Neural cell (in vitro differentiated cells): Measurements from ENCODE around the gene GYS2.

Experiments
- EZH2 ChIP-seq: fragments of 200-600, 300-800 bp; shearing (Covaris generic), sonication (generic); IDR thresholded peaks from 2 replicates; pipeline ENCODE4 v1.6.1; 2014; ENCODE audit warnings: antibody characterized with exemption, low read length, borderline replicate concordance, mild to moderate bottlenecking; ENCODE audit not compliant: insufficient read depth, poor library complexity, severe bottlenecking
- POLR2AphosphoS5 ChIP-seq: IDR thresholded peaks from 2 replicates; pipeline ENCODE4 v1.6.1; 2012
- RAD21 ChIP-seq: fragments of 450-650 bp; conservative IDR thresholded peaks from 2 replicates; pipeline ENCODE4 v1.6.1; 2014; ENCODE audit warnings: antibody characterized with exemption, mild to moderate bottlenecking, moderate library complexity
- REST ChIP-seq: IDR thresholded peaks from 2 replicates; pipeline ENCODE4 v1.6.1; 2012; ENCODE audit warnings: borderline replicate concordance
- TAF1 ChIP-seq: IDR thresholded peaks from 2 replicates; pipeline ENCODE4 v1.6.1; 2012; ENCODE audit warnings: low read depth
- TF ChIP-seq, protein P1 (sequence below): fragments of 450-650 bp; IDR thresholded peaks from 2 replicates; pipeline ENCODE4 v1.5.1; 2014; ENCODE audit warnings: antibody characterized with exemption, mild to moderate bottlenecking, moderate library complexity; ENCODE audit not compliant: poor library complexity, severe bottlenecking

GRCh38 chr12:21608196-21608595 is 3.5 kb upstream of the GYS2 start:
- TF ChIP-seq, protein P1, sequence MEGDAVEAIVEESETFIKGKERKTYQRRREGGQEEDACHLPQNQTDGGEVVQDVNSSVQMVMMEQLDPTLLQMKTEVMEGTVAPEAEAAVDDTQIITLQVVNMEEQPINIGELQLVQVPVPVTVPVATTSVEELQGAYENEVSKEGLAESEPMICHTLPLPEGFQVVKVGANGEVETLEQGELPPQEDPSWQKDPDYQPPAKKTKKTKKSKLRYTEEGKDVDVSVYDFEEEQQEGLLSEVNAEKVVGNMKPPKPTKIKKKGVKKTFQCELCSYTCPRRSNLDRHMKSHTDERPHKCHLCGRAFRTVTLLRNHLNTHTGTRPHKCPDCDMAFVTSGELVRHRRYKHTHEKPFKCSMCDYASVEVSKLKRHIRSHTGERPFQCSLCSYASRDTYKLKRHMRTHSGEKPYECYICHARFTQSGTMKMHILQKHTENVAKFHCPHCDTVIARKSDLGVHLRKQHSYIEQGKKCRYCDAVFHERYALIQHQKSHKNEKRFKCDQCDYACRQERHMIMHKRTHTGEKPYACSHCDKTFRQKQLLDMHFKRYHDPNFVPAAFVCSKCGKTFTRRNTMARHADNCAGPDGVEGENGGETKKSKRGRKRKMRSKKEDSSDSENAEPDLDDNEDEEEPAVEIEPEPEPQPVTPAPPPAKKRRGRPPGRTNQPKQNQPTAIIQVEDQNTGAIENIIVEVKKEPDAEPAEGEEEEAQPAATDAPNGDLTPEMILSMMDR, result no peak
- TF ChIP-seq EZH2 (no peak), POLR2AphosphoS5 (no peak), RAD21 (no peak), REST (no peak), TAF1 (no peak)
